ENCODE measurements around the gene ZFP82. TPM values are rescaled to one million over a fixed set of nuclear protein-coding genes. Genes with fewer than 3 reads are reported as not detected.

ZFP82 gene
- polyA plus RNA-seq, 1 donor from 2014 or later = 19.7 TPM

- TF ChIP-seq REST (IDR thresholded peaks at IDR 0.05; ENCODE audit: borderline replicate concordance) = no peak
- TF ChIP-seq SMC3 (conservative IDR thresholded peaks at IDR 0.05; ENCODE audit: poor library complexity) = no peak
- no peak for TF ChIP-seq RAD21 (conservative IDR thresholded peaks at IDR 0.05)
- Histone ChIP-seq H4K20me1 (ENCODE audit: insufficient read depth) (no peaks in the 10 kb centered on the region), H3K9ac (ENCODE audit: low read length) (no peak overlapping the region), H3K9me2 (ENCODE audit: insufficient read depth, low read length) (no peaks in the 10 kb centered on the region), H3K27ac (ENCODE audit: low read length) (no peak overlapping the region), H3K4me2 (ENCODE audit: low read length) (no peak overlapping the region), H3K27me3 (ENCODE audit: insufficient read depth, low read depth, low read length) (no peaks in the 10 kb centered on the region), H2AFZ (ENCODE audit: low read depth, low read length) (no peak overlapping the region), H3K36me3 (ENCODE audit: insufficient read depth, low read length) (peaks cover 37% of the 10 kb centered on the region), H3K9me3 (ENCODE audit: low read length) (peaks cover 17% of the 10 kb centered on the region), H3K79me2 (replicated peaks; ENCODE audit: insufficient read depth, low read length) (peaks cover 12% of the 10 kb centered on the region), H3F3A (ENCODE audit: insufficient read depth, low read length, poor library complexity, severe bottlenecking) (no peaks in the 10 kb centered on the region), H3K4me3 (ENCODE audit: low read length) (no peak overlapping the region)
Measured at GRCh38 chr19:36409841-36410240, 8.6 kb downstream of the ZFP82 start.

- Histone ChIP-seq H3K9me2 (ENCODE audit: insufficient read depth, low read length) (no peaks in the 10 kb centered on the region), H3K27me3 (ENCODE audit: insufficient read depth, low read depth, low read length) (no peaks in the 10 kb centered on the region), H4K20me1 (ENCODE audit: insufficient read depth) (no peaks in the 10 kb centered on the region), H3K9ac (ENCODE audit: low read length) (no peak overlapping the region), H3K79me2 (replicated peaks; ENCODE audit: insufficient read depth, low read length) (peaks cover 8% of the 10 kb centered on the region), H3K9me3 (ENCODE audit: low read length) (peaks cover 17% of the 10 kb centered on the region), H3F3A (ENCODE audit: insufficient read depth, low read length, poor library complexity, severe bottlenecking) (no peaks in the 10 kb centered on the region), H3K4me3 (ENCODE audit: low read length) (no peak overlapping the region), H3K27ac (ENCODE audit: low read length) (no peak overlapping the region), H3K36me3 (ENCODE audit: insufficient read depth, low read length) (peaks cover 37% of the 10 kb centered on the region), H2AFZ (ENCODE audit: low read depth, low read length) (no peak overlapping the region), H3K4me2 (ENCODE audit: low read length) (no peak overlapping the region)
- TF ChIP-seq REST (IDR thresholded peaks at IDR 0.05; ENCODE audit: borderline replicate concordance) = no peak
- no peak for TF ChIP-seq EP300 (conservative IDR thresholded peaks at IDR 0.05; ENCODE audit: poor library complexity, severe bottlenecking)
- no peak for TF ChIP-seq POLR2AphosphoS5 (IDR thresholded peaks at IDR 0.05)
- TF ChIP-seq MXI1 (conservative IDR thresholded peaks at IDR 0.05; ENCODE audit: poor library complexity, severe bottlenecking) = no peak
- TF ChIP-seq CTCF (IDR thresholded peaks at IDR 0.05; ENCODE audit: poor library complexity, severe bottlenecking) = no peak
Measured at GRCh38 chr19:36408101-36408500, 10.3 kb downstream of the ZFP82 start.

Measured in neural cell (in vitro differentiated cells).